Stimulated activated CD8-positive, alpha-beta memory T cell treated with anti-CD3 and anti-CD28 coated beads, Interleukin-2, amount 100 ng/mL, for 48 hours (primary cell): ENCODE measurements around the gene PDS5B.
"Not testable (repeated sequence)": the region's sequence is repeated elsewhere in the genome, so short reads cannot be mapped to it uniquely, and the experiment has no call there.

Experiments used
- DNase-seq, 2 donors: peaks; one replicate each; pipeline ENCODE4 v3.0.0-alpha.2; 2020; ENCODE audit warnings: low read depth in 2 of 2

PDS5B gene

GRCh38 chr13:32802159-32802558 lies 215.9 kb downstream of the PDS5B start:
- no peak for DNase-seq

- DNase-seq = no peak
Observed at GRCh38 chr13:32804673-32805230, 218.5 kb downstream of the PDS5B start.

GRCh38 chr13:32811297-32811800 lies 225.1 kb downstream of the PDS5B start:
- DNase-seq = no peak

- no peak for DNase-seq
Observed at GRCh38 chr13:32821149-32821688, 235.0 kb downstream of the PDS5B start.

- DNase-seq = no peak
Observed at GRCh38 chr13:32822771-32823170, 236.5 kb downstream of the PDS5B start.

GRCh38 chr13:32823597-32823996 lies 237.3 kb downstream of the PDS5B start:
- no peak for DNase-seq

- DNase-seq = no peak
Observed at GRCh38 chr13:32824061-32824460, 237.8 kb downstream of the PDS5B start.

- DNase-seq = no peak
Observed at GRCh38 chr13:32824675-32825074, 238.4 kb downstream of the PDS5B start.

- DNase-seq = no peak
Observed at GRCh38 chr13:32825481-32825880, 239.2 kb downstream of the PDS5B start.

- not testable (repeated sequence) for DNase-seq
Observed at GRCh38 chr13:32826372-32826771, 240.1 kb downstream of the PDS5B start.
